ELF-1 (cell line): ENCODE data around the gene SLC4A11.
"Not testable (repeated sequence)": the region's sequence is repeated elsewhere in the genome, so short reads cannot be mapped to it uniquely, and the experiment has no call there.

Experiments used
- DNase-seq: peaks from one replicate; pipeline ENCODE4 v3.0.0-alpha.2; 2016; ENCODE audit warnings: low read depth, low spot score

The SLC4A11 gene

DNA sequence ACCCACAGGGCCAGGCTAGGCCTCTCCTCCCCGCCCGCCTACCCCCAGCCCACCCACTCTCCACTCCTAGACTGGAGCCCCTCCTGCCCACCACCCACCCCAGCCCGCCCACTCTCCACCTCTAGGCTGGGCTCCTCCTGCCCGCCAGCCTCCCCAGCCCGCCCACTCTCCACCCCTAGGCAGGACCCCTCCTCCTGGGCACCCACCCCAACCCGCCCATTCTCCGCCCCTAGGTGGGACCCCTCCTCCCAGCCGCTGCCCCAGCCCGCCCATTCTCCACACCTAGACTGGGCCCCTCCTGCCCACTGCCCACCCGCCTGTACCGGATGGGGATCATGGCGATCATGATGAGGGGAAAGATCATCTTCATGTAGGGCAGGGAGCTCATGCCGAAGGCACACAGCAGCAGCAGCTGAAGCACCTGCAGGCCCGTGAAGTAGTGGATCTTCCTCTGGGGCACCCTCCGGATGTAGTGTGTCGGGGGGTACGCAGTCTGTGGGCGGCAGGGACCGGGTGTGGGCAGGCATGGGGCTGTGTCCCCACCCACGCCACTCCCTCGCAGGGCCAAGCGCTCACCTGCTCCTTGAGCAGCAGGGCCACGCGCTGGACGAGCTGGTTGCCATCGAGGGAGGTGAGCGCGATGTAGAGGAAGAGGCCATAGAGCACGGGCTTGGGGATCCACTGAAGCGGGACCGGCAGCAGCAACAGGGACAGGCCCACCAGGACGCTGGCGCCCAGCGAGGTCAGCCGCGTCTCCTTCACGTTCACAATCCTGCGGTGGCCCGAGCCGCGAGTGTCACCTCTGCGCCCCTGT lies 10.8 kb downstream of the SLC4A11 start:
- no peak for DNase-seq

DNA sequence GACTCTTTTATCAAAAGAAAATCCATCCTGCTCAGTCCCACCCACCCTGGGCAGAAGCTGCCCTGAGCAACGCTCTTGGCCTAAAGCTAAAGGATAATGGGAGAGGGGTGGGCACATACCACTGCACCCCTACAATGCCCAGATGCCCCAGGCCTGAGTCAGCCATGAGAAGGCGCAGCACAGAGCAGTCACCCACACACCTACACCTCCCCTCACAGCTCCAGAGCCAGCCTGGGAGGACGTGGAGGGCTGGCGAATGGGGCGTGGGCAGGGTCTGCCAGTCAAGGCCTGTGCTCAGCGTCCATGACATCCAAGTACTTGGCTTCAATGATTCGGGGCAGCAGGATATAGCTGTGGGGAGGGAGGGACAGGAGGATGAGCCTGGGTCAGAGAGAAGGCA lies 11.5 kb downstream of the SLC4A11 start:
- no peak for DNase-seq

DNA sequence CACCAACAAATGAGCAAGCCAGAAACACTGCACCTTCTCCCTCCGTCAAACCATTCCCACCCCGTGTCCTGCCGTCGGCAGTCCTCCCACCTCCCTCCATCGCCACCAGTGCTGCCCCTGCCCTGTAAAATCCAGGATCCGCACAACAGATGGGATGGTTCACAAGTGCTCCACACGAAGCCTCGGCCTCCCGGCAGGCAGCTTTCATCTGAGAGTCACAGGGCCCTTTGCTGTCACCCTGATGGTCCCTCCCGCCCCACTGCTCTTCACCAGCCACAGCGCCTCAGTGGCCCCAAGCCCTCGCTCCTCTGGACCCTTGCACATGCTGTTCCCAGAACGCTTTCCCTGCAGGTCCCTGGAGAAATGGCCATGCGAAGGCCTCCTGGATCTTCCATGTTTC lies 12.1 kb downstream of the SLC4A11 start:
- DNase-seq: no peak

DNA sequence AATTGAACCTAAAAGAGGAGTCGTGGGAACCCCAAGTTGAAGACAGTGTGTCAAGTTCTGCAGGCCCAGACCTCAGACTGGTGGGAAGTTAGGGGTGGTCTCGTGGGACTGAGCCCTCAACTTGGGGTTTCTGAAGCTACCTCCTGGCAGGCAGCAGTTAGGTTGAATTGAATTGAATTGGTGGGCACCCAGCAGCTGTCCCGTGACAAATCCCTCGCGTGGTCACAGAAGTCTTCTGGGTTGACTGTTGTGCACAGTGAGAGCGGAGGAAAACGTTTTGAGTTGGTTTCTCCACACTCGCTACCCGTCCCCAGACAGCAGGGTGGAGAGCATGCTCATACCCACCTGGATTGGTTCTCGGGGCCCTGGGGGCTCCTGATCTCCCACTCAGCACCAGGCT lies 12.9 kb downstream of the SLC4A11 start:
- no peak for DNase-seq

DNA sequence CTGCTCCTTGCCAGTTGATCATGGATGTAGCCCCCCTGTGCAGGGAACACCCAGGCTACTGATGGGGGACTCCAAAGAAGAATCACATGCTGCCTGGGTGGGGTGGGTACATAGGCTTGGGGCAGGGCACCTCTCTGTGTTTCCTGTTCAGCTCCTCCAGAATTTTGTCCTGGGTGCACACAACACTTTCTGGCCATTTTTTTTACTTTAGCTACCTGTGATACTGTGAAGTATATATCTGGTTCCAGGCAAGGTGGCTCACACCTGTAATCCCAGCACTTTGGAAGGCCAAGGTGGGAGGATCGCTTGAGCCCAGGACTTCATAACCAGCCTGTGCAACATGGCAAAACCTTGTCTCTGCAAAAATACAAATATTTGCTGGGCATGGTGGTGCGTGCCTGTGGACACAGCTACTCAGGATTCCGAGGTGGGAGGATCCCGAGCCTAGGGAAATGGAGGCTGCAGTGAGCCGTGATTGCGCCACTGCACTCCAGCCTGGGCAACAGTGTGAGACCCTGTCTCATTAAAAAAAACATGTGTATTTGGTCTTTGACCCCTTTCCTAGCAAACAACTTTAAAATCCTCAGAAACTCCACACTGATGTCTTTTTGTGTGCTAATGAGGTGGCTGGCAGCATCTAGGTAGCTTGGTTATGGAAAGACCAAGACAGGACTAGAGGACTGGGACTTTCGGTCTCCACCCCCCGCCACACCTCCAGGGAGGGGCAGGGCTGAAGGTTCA lies 14.1 kb downstream of the SLC4A11 start:
- no peak for DNase-seq

DNA sequence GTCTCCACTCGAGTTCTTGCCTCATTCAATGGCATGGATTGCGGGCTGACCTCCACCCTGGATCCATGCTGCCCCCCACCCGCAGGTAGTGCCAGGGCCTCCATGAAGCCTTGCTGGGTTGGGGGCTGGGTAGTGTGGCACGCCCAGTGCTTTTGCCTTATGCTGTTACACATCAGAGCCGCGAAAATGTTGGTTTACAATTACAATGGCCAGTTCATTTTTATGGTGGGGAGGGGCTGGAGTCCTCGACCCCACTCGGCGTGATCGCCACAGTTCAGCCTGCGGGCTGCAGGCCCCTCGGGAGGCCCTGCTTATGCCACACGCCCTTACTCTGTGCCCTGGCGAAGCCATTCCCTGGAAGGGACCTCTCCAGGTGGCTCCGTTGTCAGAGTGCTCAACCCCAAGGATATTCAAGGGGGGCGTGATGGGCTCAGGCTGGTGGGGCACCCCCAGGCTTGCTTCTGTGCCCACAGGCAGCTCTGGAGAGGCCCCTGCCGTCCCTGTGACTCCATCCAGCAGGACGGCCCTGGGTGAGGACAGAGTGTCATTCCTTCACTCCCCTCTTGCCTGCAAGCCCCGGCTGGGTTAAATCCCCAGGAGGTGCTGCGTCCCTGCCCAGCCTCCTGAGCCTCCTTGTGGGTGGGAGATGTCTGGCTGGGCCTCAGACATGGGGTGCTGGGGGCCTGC lies 14.9 kb downstream of the SLC4A11 start:
- no peak for DNase-seq

DNA sequence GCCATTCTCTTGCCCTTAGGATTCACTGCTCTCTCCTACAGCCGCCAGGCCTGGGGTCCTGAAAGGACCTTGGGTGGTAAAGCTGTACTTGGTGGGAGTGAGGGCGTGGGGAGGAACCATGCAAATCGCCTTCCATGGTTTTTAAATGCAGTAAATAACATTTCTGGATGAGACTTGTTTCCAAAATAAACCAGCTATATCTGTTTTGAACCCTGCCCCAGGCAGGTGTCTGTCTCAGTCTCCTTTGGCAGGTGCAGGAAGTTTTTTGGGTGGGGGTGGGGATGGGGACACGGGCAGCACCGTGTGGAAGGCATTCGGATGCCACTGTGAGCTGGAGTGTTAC lies 15.4 kb downstream of the SLC4A11 start:
- DNase-seq: no peak

DNA sequence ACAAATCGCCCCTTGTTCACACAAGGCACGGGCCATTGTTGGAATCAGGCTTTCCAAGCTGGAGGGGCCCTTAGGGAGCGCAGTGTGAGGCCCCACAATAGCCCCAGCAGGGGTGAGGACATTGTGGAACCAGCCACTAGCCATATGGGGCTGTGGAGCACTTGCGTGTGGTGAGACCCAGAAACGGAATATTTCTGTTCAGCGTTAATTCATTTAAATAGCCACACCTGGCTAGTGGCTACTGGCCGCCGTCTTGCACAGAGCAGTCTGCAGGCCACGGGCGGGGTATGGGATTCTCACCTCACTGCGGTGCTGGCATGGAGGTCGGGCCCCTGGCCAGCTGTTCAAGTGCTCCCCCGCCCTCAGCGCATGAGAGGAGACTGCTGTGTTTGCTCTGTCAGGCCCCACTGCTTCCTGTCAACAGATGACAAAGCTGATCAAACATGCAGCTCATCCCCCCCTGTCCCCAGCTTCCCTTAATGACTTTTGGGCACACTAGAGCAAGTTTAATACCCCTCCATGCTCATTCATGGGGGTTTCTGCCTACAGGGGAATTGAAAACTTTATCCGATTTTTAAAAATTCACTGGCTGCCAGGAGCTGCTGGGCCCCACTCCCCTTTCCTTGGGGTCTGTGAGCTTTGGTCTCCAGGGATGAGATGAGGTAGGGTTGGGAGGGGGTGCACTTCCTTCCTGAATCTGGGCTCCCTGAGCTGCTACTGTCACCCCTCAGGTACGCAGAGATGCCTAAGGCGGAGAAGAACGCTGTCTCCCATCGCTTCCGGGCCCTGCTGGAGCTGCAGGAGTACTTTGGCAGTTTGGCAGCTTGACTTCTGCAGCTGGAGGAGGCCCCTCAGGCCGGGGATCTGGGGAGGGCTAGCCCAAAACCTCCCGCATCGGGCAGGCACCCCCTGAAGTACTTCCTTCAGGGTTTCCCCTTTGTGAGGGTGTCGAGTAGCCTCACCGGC lies 16.1 kb downstream of the SLC4A11 start:
- DNase-seq: no peak

DNA sequence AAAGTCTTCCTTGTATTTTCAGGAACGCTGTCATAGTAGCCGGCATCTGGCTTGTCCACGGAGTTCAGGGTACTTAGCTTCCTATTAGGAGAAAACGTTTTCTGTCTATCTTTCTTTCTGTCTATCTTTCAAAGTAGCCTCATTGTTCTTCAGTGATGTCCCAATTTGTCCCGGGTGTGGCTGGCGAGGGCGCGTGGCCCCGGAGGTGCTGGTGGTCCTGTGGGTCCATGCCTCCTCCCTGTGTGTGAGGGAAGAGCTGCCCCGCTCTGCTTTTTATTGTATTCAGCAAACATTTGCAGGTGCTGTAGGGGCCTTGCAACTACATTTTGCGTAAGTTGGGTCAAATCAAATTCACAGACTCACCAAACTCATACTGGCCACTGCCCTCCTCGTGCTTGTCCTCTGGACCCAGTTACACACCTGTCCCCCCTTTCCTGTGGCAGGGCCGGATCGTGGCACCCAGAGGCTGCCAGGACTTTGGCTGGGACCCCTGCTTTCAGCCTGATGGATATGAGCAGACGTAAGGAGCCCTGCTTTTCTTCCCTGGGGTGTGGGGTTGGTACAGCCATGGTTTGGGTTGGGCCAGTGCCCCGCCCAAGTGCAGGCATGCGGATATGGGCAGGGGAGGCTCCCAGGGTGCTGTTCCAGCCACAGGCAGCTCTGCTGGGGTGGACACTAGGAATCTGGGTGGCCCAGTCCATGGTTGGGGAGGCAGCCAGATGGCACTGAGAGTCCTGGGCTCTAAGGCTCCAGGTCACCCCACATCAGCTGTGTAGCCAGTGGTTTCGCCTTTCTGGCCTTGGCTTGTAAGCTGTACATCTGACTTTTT lies 17.4 kb downstream of the SLC4A11 start:
- no peak for DNase-seq

DNA sequence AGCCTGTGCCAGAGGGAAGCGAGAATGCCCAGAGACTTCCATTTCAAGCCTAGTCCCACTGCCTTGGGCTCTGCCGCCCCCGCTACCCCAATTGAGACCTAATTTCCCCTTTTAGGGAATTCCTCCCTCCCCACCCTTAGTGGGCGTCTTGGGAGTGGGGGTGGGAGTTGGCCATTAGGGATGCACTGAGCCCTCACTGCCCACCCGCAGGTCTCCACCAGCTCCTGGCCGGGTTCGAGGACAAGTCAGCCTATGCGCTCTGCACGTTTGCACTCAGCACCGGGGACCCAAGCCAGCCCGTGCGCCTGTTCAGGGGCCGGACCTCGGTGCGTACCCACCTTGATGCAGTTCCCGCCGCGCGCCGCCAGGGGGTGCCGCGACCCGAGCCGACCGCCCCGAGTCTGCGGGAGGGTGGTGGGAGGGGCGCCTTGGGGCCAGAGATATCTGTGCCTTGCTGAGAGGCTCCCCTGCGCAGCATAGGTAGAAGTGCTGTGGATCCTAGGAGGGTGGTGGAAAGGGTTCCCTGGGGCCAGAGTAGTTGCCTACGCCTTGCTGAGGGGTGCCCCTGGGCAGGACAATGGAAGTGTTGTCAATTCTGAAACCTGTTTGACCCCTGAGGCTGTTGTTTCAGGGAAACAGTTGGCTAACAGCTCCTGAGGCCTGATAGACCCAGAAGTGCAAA lies 20.5 kb downstream of the SLC4A11 start:
- peak; percentile 91 for DNase-seq

DNA sequence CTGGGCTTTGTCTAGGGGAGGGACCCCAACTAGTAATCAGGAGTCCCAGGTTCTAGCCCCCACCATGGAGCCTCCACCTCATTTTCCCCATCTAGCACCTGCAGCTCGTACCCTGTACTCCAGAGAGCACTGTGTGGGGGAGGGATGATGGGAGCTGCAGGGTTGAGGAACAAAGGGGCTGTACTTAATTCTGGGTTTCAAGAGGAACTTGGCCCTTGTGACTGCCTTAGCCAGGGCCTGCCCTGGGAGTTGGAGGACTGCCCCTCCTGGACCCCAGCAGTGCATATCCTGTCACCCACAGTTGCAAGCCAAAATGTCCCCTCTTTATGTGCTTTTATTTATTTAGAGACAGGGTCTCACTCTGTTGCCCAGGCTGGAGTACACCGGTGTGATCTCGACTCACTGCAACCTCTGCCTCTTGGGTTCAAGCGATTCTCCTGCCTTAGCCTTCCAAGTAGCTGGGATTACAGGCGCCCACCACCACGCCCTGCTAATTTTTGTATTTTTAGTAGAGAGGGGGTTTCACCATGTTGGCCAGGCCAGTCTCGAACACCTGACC lies 23.6 kb downstream of the SLC4A11 start:
- not testable (repeated sequence) for DNase-seq

DNA sequence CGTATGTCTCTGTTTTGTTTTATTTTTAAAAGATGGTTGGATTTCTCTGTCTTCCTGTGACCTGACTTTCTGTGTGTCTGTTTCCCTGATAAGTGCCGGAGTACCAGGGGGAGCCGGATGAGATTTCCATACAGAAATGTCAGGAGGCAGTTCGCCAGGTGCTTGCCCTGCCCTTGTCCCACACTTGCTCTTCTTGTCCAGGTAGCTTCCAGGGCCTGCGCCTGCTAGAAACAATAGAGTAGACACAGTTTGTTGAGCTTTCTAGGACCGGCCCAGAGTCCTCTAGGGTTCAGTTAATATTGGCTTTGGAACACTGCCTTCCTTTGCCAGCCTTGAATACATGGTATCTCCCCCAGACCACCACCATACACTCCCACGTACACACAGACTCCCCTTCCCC lies 25.8 kb downstream of the SLC4A11 start:
- no peak for DNase-seq

DNA sequence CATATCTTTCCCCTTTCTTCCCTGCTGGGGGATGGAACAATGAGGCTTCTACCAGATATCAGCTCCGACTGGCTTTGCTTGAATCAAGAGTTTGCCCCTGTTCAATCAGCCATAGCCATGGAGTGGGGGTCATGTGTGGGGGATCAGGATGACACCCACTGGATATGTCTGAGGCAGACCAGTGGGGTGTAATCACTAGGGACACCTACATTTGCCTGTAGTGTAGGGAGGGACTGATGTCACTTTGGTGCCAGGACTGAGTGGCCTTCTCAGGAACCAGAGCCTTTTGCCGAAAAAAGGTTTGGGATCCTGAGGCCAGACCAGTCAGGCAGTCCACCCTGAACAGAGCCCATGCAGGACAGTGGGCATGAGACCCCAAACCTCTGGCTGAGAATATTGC lies 28.6 kb downstream of the SLC4A11 start:
- DNase-seq: no peak

DNA sequence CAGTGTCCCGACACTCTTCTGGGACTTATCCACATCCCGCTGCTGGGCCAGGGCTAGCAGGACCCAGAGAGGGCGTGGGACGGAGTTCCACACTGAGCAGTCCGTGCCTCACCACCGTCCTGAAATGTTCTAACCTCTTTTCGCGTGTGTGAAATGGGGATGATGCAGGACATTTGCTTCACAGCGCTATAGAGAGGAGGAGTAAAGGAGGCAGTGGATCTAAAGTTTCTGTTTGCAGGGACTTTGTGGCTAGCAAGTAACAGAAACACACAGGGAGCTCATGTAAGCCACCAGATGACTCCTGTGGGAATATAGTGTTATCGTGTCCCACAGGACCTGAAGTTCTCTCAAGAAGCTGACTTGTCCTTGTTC lies 29.1 kb downstream of the SLC4A11 start:
- DNase-seq: no peak

DNA sequence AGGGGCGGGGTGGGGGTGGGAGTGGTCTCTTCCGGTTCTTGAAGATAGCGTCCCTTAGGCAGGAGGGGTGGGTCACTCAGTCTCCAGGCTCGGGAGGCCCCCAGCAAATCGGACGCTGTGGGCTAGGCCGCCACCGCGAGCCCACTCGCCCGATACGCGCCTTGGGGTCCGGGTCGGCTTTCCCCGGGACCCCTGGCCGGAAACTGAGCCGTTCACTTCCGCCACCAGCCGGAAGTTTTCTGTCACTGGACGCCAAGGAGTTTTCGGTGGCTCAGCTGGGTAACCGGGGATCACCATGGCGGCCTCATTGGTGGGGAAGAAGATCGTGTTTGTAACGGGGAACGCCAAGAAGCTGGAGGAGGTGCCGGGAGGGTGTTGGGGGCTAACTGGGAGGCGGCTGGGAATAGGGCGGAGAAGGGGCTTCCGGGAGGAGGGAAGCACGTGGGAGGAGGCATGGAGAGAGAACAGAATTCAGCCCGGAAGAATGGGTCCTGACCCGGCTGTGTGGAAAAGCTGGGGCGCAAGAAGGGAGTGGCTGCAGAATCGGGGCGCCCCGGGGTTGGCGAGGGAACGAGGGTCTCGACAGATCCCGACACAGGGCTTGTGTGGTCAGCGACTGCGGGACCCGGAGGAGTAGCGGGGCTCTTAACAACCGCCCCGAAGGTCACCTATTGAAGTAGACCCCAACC lies 29.6 kb downstream of the SLC4A11 start, which contains the start of gene ITPA:
ITPA (plus strand) TSS at position 242 of the 689 bp plus-strand sequence; CDS start at position 296, 54 bp downstream.
- peak; percentile 61 for DNase-seq

DNA sequence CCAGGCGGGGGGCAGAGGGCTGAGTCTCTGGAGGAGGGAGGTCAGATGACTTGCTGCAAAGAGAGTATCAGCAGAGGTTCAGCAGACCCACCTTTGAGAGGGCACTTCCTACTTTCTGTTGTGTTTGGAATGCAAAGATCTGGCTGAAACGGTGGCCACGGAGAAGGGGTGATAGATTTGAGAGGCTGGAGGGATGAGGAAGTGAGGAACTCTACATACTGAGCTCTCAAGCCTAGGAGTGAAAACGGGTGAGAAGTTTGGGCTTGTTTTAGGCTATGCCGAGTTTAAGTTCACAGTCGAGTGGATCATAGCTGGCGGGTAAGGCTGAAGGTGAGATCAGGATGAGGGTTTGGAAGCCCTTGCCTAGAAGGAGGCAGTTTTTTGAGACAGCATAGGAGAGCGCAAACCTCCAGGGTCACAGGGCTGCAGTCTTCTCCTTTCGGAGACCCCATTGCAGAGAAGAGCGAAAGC lies 30.2 kb downstream of the SLC4A11 start:
- peak; percentile 21 for DNase-seq

DNA sequence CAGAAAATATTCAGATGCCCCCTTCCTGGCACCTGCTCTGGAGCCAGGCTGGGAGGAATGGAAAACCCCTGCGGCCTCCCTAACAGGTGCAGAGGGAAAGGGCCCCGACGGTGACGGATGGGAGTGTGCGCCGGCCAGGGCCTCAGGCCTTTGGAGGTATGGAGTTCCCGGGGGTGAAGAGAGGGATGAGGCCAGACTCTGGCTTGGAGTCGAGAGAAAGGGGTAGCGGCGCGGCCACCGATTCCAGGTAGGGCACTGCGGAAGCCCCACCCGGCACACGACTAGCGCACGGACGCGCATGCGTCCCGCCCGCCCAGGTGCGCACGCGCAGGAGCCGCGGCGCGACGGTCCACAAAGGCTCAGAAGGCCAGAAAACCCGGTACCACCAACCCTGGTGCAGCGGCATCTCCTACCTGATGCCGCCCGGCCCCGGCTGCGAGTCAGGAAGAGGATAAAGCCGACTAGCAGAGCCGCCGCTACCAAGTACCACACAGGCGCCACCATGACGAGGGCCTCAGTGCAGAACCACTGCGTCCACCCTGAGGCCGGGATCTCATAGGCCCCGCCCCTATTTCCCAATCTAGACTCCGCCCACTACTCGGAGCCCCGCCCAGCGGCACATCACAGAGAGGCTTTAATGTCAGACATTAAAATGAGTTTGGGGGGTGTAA lies 34.7 kb downstream of the SLC4A11 start, which contains the start of gene DDRGK1:
DDRGK1 (minus strand) TSS at position 559 of the 671 bp plus-strand sequence; CDS start at position 504, 55 bp downstream.
- peak; percentile 91 for DNase-seq
